ENCODE measurements around the gene TECPR1. TPM values are rescaled to one million over a fixed set of nuclear protein-coding genes. Genes with fewer than 3 reads are reported as not detected.

The TECPR1 gene
- total RNA-seq, 1 donor from 2014 or later = 55.2 TPM

GRCh38 chr7:98227939-98228338, 24.1 kb downstream of the TECPR1 start:
- peaks cover 52% of the 10 kb centered on the region for H3K36me3 ChIP-seq
- TF ChIP-seq, protein P1, sequence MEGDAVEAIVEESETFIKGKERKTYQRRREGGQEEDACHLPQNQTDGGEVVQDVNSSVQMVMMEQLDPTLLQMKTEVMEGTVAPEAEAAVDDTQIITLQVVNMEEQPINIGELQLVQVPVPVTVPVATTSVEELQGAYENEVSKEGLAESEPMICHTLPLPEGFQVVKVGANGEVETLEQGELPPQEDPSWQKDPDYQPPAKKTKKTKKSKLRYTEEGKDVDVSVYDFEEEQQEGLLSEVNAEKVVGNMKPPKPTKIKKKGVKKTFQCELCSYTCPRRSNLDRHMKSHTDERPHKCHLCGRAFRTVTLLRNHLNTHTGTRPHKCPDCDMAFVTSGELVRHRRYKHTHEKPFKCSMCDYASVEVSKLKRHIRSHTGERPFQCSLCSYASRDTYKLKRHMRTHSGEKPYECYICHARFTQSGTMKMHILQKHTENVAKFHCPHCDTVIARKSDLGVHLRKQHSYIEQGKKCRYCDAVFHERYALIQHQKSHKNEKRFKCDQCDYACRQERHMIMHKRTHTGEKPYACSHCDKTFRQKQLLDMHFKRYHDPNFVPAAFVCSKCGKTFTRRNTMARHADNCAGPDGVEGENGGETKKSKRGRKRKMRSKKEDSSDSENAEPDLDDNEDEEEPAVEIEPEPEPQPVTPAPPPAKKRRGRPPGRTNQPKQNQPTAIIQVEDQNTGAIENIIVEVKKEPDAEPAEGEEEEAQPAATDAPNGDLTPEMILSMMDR (IDR thresholded peaks at IDR 0.05) = no peak
- intact Hi-C loops (cut with DNase I) = no loop called here
- DNase-seq = no peak
- H3K4me1 ChIP-seq = no peaks in the 10 kb centered on the region
- H3K4me3 ChIP-seq = no peak overlapping the region
- ATAC-seq = no peak
- H3K9me3 ChIP-seq = no peaks in the 10 kb centered on the region
- H3K27me3 ChIP-seq = no peaks in the 10 kb centered on the region
- H3K27ac ChIP-seq = no peak overlapping the region

GRCh38 chr7:98225913-98226614, 26.0 kb downstream of the TECPR1 start:
- Histone ChIP-seq H3K4me1 (no peaks in the 10 kb centered on the region), H3K27ac (no peak overlapping the region), H3K9me3 (no peaks in the 10 kb centered on the region), H3K4me3 (no peak overlapping the region), H3K27me3 (no peaks in the 10 kb centered on the region), H3K36me3 (peaks cover 64% of the 10 kb centered on the region)
- intact Hi-C loops (cut with DNase I) = no loop called here
- TF ChIP-seq, protein P1 (IDR thresholded peaks at IDR 0.05) = no peak
- DNase-seq = no peak
- ATAC-seq = no peak

- H3K36me3 ChIP-seq = peaks cover 63% of the 10 kb centered on the region
- no peak overlapping the region for H3K4me3 ChIP-seq
- H3K4me1 ChIP-seq = no peaks in the 10 kb centered on the region
- no peaks in the 10 kb centered on the region for H3K9me3 ChIP-seq
- no peaks in the 10 kb centered on the region for H3K27me3 ChIP-seq
- no peak overlapping the region for H3K27ac ChIP-seq
- intact Hi-C loops (cut with DNase I) = no loop called here
- DNase-seq (no peak), ATAC-seq (no peak)
- TF ChIP-seq, protein P1 (IDR thresholded peaks at IDR 0.05) = no peak
These were observed 27.3 kb downstream of the TECPR1 start for GRCh38 chr7:98224701-98225181.

- TF ChIP-seq, protein P1 (IDR thresholded peaks at IDR 0.05) = no peak
- H3K9me3 ChIP-seq = no peaks in the 10 kb centered on the region
- intact Hi-C loops (cut with DNase I) = no loop called here
- no peak overlapping the region for H3K4me3 ChIP-seq
- peak; percentile 4 for ATAC-seq
- no peak overlapping the region for H3K27ac ChIP-seq
- no peaks in the 10 kb centered on the region for H3K27me3 ChIP-seq
- peak; percentile 59 for DNase-seq
- H3K36me3 ChIP-seq = peaks cover 66% of the 10 kb centered on the region
- H3K4me1 ChIP-seq = no peaks in the 10 kb centered on the region
These were observed 27.9 kb downstream of the TECPR1 start for GRCh38 chr7:98223898-98224700.

DNA sequence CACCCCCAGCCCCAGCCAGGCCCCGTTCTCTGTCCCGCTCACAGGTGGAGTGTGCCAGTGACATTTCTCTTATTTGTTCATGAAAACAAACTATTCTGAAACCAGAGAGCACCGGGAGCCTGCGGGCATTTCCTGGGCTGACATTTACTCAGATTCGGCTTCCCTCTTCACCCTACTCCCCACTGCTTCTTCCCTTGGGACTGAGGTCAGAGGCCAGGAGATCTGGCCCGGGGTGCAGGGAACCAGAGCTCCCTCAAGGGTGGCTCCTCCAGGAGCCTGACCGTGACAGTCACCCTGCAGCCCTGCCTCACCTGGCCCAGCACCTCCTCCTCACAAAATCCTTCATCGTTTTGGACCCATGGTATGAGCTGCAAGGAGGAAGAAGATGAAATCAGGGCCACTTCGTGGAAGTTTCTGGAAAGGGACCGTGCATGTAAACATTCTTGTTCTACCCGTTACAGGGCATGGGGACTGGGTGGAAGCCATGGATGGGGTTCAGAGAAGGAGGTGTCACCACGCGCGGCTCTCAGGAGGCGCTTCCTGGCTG, 28.6 kb downstream of the TECPR1 start:
- peak; percentile 28 for DNase-seq
- no peaks in the 10 kb centered on the region for H3K9me3 ChIP-seq
- H3K27me3 ChIP-seq = no peaks in the 10 kb centered on the region
- H3K4me3 ChIP-seq = no peak overlapping the region
- intact Hi-C loops (cut with DNase I) = no loop called here
- no peak for ATAC-seq
- TF ChIP-seq, protein P1 (IDR thresholded peaks at IDR 0.05) = no peak
- no peak overlapping the region for H3K27ac ChIP-seq
- H3K36me3 ChIP-seq = peaks cover 62% of the 10 kb centered on the region
- no peaks in the 10 kb centered on the region for H3K4me1 ChIP-seq
